ENCODE data around the gene GP9.
A peak's percentile ranks its signal among the peaks of the same experiment; 100 is the strongest.

The GP9 gene

GRCh38 chr3:129030611-129031010 lies 30.0 kb upstream of the GP9 start:
- no peak for DNase-seq

GRCh38 chr3:129031476-129032215 lies 28.9 kb upstream of the GP9 start:
- no peak for DNase-seq

GRCh38 chr3:129032716-129033115 lies 27.9 kb upstream of the GP9 start:
- no peak for DNase-seq

- DNase-seq, result no peak
Measured at GRCh38 chr3:129033151-129033550, 27.4 kb upstream of the GP9 start.

- no peak for DNase-seq
Measured at GRCh38 chr3:129033633-129034321, 26.8 kb upstream of the GP9 start.

GRCh38 chr3:129034642-129035041 lies 25.9 kb upstream of the GP9 start:
- DNase-seq, result no peak

GRCh38 chr3:129035360-129036221 lies 25.0 kb upstream of the GP9 start:
- DNase-seq, result no peak

GRCh38 chr3:129036222-129037092 lies 24.1 kb upstream of the GP9 start:
- no peak for DNase-seq

- no peak for DNase-seq
Measured at GRCh38 chr3:129037093-129037419, 23.5 kb upstream of the GP9 start.

GRCh38 chr3:129038121-129038855 lies 22.3 kb upstream of the GP9 start:
- DNase-seq, result no peak

- no peak for DNase-seq
Measured at GRCh38 chr3:129039271-129040038, 21.1 kb upstream of the GP9 start.

GRCh38 chr3:129040039-129040336 lies 20.6 kb upstream of the GP9 start:
- no peak for DNase-seq

- no peak for DNase-seq
Measured at GRCh38 chr3:129040579-129041300, 19.8 kb upstream of the GP9 start.

- peak; percentile 72 for DNase-seq
Measured at GRCh38 chr3:129045675-129046036, 14.9 kb upstream of the GP9 start.

GRCh38 chr3:129046037-129046731 lies 14.4 kb upstream of the GP9 start:
- DNase-seq, result no peak

GRCh38 chr3:129046732-129047552 lies 13.6 kb upstream of the GP9 start:
- DNase-seq, result no peak

- DNase-seq, result no peak
Measured at GRCh38 chr3:129047553-129047839, 13.1 kb upstream of the GP9 start.

GRCh38 chr3:129050556-129051295 lies 9.9 kb upstream of the GP9 start:
- no peak for DNase-seq

GRCh38 chr3:129051871-129052340 lies 8.7 kb upstream of the GP9 start:
- DNase-seq, result no peak
